Activated T-cell treated with anti-CD3 and anti-CD28 coated beads, Interleukin-2, amount 50 U/mL, for 24 hours (primary cell): ENCODE measurements around the gene CENPO.

Experiments
- DNase-seq: peaks from one replicate; pipeline ENCODE4 v3.0.0-alpha.2; 2020
- H3K27ac Mint-ChIP-seq: 2 replicates; pipeline ENCODE4 v1.8.0; 2020; ENCODE audit warnings: mild to moderate bottlenecking, mixed read lengths
- H3K27me3 Mint-ChIP-seq: 2 replicates; pipeline ENCODE4 v1.8.0; 2020; ENCODE audit warnings: mixed read lengths
- H3K36me3 Mint-ChIP-seq: 2 replicates; pipeline ENCODE4 v1.8.0; 2020; ENCODE audit warnings: low read depth, mixed read lengths
- H3K4me1 Mint-ChIP-seq: 2 replicates; pipeline ENCODE4 v1.8.0; 2020; ENCODE audit warnings: low read depth, mixed read lengths
- H3K4me3 Mint-ChIP-seq: 2 replicates; pipeline ENCODE4 v1.8.0; 2020; ENCODE audit warnings: mild to moderate bottlenecking, moderate library complexity, mixed read lengths
- H3K9me3 Mint-ChIP-seq: 2 replicates; pipeline ENCODE4 v1.8.0; 2020; ENCODE audit warnings: mixed read lengths

CENPO gene, protein sequence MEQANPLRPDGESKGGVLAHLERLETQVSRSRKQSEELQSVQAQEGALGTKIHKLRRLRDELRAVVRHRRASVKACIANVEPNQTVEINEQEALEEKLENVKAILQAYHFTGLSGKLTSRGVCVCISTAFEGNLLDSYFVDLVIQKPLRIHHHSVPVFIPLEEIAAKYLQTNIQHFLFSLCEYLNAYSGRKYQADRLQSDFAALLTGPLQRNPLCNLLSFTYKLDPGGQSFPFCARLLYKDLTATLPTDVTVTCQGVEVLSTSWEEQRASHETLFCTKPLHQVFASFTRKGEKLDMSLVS

DNA sequence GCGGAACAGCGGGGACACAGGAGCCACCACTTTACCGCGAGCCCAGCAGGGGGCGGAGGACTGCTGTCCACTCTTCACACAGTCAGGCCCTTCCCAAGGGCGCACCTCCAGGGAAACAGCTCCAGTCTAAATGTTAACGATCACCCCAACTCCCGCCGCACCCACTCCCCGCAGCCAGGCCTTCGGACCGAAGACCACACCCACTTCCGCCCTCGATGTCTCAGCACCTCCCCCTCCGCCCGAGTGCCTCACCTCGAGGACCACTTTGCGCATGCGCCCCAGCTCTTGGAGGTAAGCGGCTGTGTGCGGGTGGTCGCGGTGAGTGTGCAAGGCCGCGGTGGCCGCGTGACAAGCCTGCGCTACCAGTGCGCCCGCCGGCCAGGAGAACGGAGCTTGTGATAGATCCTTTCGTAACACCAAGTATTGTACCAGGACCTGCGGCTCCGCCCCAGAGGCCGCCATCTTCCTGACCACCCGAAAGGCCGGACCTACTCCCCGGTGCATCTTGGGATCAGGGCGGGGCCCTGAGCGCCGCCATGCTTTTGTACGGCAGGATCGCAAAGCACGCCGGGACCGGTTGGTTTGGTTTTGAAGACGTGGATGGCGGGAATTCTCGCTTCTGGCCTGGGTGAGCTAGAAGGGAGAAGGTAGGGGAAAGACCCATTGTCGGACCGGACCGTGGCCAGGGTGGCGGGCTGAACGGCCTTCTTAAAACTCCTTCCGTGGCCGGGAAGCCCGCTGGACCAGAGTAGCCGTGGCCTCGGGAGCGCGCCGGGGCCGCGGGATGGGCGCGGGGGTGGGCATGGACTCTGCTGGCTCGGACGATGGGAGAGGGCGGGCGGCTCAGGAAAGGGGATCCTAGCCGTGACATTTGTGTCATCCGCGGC is at the start of gene CENPO, which contains the start of gene PTRHD1:
CENPO (plus strand) TSS at position 552 of the 887 bp plus-strand sequence. CDS start 495 bp downstream, outside the sequence.
PTRHD1 (minus strand) TSS at position 518 of the 887 bp plus-strand sequence; CDS start at position 504, 14 bp downstream.
- peaks cover 74% of the 10 kb centered on the region for H3K36me3 Mint-ChIP-seq

DNA sequence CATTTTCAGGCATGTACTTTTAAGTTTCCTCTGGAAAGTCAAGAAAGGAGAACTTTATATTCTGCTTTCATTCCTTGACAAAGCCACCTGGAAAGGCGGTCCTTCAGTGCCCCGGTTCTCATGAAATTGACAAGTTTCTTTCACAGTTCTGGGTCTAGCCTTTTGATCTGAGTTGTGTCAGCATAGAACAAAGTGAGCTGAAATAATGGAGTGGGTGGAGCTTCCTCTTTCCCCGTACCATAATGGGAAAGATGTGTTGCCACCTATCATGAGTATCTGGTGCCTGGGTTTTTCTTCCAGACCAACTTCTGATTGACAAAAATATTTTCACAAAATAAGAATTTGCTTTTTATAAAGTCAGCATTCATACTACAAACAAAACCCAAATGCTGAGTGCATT is 49.3 kb upstream of the CENPO start:
- Mint-ChIP-seq H3K27me3 (no peaks in the 10 kb centered on the region), H3K36me3 (peaks cover 65% of the 10 kb centered on the region), H3K27ac (peak overlapping the region; percentile 57), H3K4me3 (no peak overlapping the region), H3K4me1 (peaks cover 19% of the 10 kb centered on the region), H3K9me3 (no peaks in the 10 kb centered on the region)
- DNase-seq = no peak

More for the DNA sequence above, at the start of gene CENPO, which contains the start of gene PTRHD1:
- no peaks in the 10 kb centered on the region for H3K9me3 Mint-ChIP-seq
- peak within 1 kb of the TSS; percentile 100 for H3K27ac Mint-ChIP-seq
- DNase-seq = peak; percentile 98
- H3K27me3 Mint-ChIP-seq = no peaks in the 10 kb centered on the region
- H3K4me3 Mint-ChIP-seq = peak within 1 kb of the TSS; percentile 98
- peaks cover 39% of the 10 kb centered on the region for H3K4me1 Mint-ChIP-seq

- H3K4me3 Mint-ChIP-seq = no peak overlapping the region
- H3K27me3 Mint-ChIP-seq = no peaks in the 10 kb centered on the region
- peaks cover 18% of the 10 kb centered on the region for H3K4me1 Mint-ChIP-seq
- DNase-seq = no peak
- H3K36me3 Mint-ChIP-seq = peaks cover 65% of the 10 kb centered on the region
- no peak overlapping the region for H3K27ac Mint-ChIP-seq
- no peaks in the 10 kb centered on the region for H3K9me3 Mint-ChIP-seq
Observed at GRCh38 chr2:24744356-24744755, 48.9 kb upstream of the CENPO start.

GRCh38 chr2:24745825-24746224 is 47.4 kb upstream of the CENPO start:
- no peak for DNase-seq
- peak overlapping the region; percentile 3 for H3K27ac Mint-ChIP-seq
- H3K4me3 Mint-ChIP-seq = no peak overlapping the region
- H3K4me1 Mint-ChIP-seq = peaks cover 18% of the 10 kb centered on the region
- H3K9me3 Mint-ChIP-seq = no peaks in the 10 kb centered on the region
- peaks cover 65% of the 10 kb centered on the region for H3K36me3 Mint-ChIP-seq
- H3K27me3 Mint-ChIP-seq = no peaks in the 10 kb centered on the region

GRCh38 chr2:24747299-24747698 is 45.9 kb upstream of the CENPO start:
- Mint-ChIP-seq H3K36me3 (peaks cover 53% of the 10 kb centered on the region), H3K4me3 (no peak overlapping the region), H3K27me3 (no peaks in the 10 kb centered on the region), H3K27ac (no peak overlapping the region), H3K4me1 (peaks cover 18% of the 10 kb centered on the region), H3K9me3 (no peaks in the 10 kb centered on the region)
- no peak for DNase-seq

GRCh38 chr2:24749069-24749691 is 44.0 kb upstream of the CENPO start:
- Mint-ChIP-seq H3K4me1 (peaks cover 4% of the 10 kb centered on the region), H3K36me3 (peaks cover 36% of the 10 kb centered on the region), H3K9me3 (no peaks in the 10 kb centered on the region), H3K27me3 (no peaks in the 10 kb centered on the region), H3K4me3 (no peak overlapping the region), H3K27ac (no peak overlapping the region)
- no peak for DNase-seq

- Mint-ChIP-seq H3K27ac (no peak overlapping the region), H3K4me1 (no peaks in the 10 kb centered on the region), H3K9me3 (no peaks in the 10 kb centered on the region), H3K36me3 (peaks cover 28% of the 10 kb centered on the region), H3K4me3 (no peak overlapping the region), H3K27me3 (no peaks in the 10 kb centered on the region)
- no peak for DNase-seq
Observed at GRCh38 chr2:24754985-24755705, 38.1 kb upstream of the CENPO start.

- H3K36me3 Mint-ChIP-seq = peaks cover 33% of the 10 kb centered on the region
- H3K27ac Mint-ChIP-seq = no peak overlapping the region
- H3K27me3 Mint-ChIP-seq = no peaks in the 10 kb centered on the region
- H3K4me3 Mint-ChIP-seq = no peak overlapping the region
- H3K4me1 Mint-ChIP-seq = no peaks in the 10 kb centered on the region
- DNase-seq = no peak
- H3K9me3 Mint-ChIP-seq = no peaks in the 10 kb centered on the region
Observed at GRCh38 chr2:24756789-24757188, 36.4 kb upstream of the CENPO start.

- Mint-ChIP-seq H3K9me3 (no peaks in the 10 kb centered on the region), H3K27ac (no peak overlapping the region), H3K4me3 (no peak overlapping the region), H3K4me1 (peaks cover 6% of the 10 kb centered on the region), H3K36me3 (peaks cover 67% of the 10 kb centered on the region), H3K27me3 (no peaks in the 10 kb centered on the region)
- DNase-seq = no peak
Observed at GRCh38 chr2:24761866-24762265, 31.4 kb upstream of the CENPO start.

- H3K27ac Mint-ChIP-seq = no peak overlapping the region
- DNase-seq = no peak
- H3K4me1 Mint-ChIP-seq = peaks cover 6% of the 10 kb centered on the region
- H3K4me3 Mint-ChIP-seq = no peak overlapping the region
- peaks cover 68% of the 10 kb centered on the region for H3K36me3 Mint-ChIP-seq
- no peaks in the 10 kb centered on the region for H3K27me3 Mint-ChIP-seq
- no peaks in the 10 kb centered on the region for H3K9me3 Mint-ChIP-seq
Observed at GRCh38 chr2:24762518-24762917, 30.7 kb upstream of the CENPO start.

DNA sequence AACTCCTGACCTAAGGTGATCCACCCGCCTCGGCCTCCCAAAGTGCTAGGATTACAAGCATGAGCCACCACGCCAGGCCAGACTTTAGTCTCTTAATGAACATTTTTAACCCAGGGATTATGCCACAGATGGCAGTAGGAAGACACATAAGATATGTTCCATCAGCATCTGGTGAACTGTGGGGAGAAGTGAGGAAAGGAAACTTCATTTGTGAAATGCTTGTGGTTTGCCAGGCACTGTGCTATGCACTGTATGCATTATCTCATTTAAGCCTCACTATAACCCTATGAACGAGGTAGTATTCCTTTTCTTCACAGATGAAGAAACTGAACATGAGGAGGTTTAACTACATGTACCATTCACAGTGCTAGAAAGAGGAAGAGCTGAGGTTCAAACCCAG is 29.4 kb upstream of the CENPO start:
- H3K4me1 Mint-ChIP-seq = peaks cover 6% of the 10 kb centered on the region
- no peaks in the 10 kb centered on the region for H3K27me3 Mint-ChIP-seq
- H3K9me3 Mint-ChIP-seq = no peaks in the 10 kb centered on the region
- peak overlapping the region; percentile 18 for H3K27ac Mint-ChIP-seq
- no peak overlapping the region for H3K4me3 Mint-ChIP-seq
- peaks cover 68% of the 10 kb centered on the region for H3K36me3 Mint-ChIP-seq
- DNase-seq = no peak

DNA sequence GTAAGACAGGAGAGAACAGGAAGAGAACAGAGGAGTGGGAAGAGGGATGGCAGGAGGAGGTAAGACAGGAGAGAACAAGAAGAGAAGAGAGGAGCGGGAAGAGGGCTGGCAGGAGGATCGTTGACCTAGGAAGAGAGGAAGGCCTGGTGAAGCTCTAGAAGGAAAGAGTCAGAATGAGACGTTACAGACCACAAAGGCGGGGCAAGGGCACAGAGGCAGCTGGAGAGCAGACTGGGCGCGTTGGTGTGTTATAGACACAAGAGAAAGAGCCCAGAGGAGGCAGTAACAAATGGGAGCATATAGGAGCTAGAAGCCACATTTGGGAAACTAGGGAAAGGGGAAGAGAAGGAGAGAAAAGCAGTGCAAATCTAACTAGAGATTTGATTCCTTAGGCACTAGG is 26.6 kb upstream of the CENPO start:
- H3K27ac Mint-ChIP-seq = no peak overlapping the region

GRCh38 chr2:24768013-24768412 is 25.2 kb upstream of the CENPO start:
- H3K27ac Mint-ChIP-seq = no peak overlapping the region
- no peak for DNase-seq
- peaks cover 6% of the 10 kb centered on the region for H3K4me1 Mint-ChIP-seq
- no peaks in the 10 kb centered on the region for H3K9me3 Mint-ChIP-seq
- peaks cover 56% of the 10 kb centered on the region for H3K36me3 Mint-ChIP-seq
- H3K27me3 Mint-ChIP-seq = no peaks in the 10 kb centered on the region
- no peak overlapping the region for H3K4me3 Mint-ChIP-seq

More for the DNA sequence above, 26.6 kb upstream of the CENPO start:
- Mint-ChIP-seq H3K9me3 (no peaks in the 10 kb centered on the region), H3K4me1 (peaks cover 6% of the 10 kb centered on the region), H3K4me3 (no peak overlapping the region), H3K27me3 (no peaks in the 10 kb centered on the region), H3K36me3 (peaks cover 69% of the 10 kb centered on the region)
- no peak for DNase-seq

GRCh38 chr2:24768601-24769000 is 24.6 kb upstream of the CENPO start:
- no peak overlapping the region for H3K27ac Mint-ChIP-seq
- no peaks in the 10 kb centered on the region for H3K27me3 Mint-ChIP-seq
- DNase-seq = no peak
- H3K4me1 Mint-ChIP-seq = peaks cover 6% of the 10 kb centered on the region
- no peak overlapping the region for H3K4me3 Mint-ChIP-seq
- H3K36me3 Mint-ChIP-seq = peaks cover 55% of the 10 kb centered on the region
- no peaks in the 10 kb centered on the region for H3K9me3 Mint-ChIP-seq
